Retinal pigment epithelial cell (primary cell): Measurements from ENCODE around the gene CPSF4L.
"Not testable (repeated sequence)": the region's sequence is repeated elsewhere in the genome, so short reads cannot be mapped to it uniquely, and the experiment has no call there.

ENCODE experiments used
- DNase-seq: peaks from one replicate; pipeline ENCODE4 v3.0.0-alpha.2; 2010; ENCODE audit warnings: low read depth
- H3K4me3 ChIP-seq: 2 replicates; pipeline ENCODE4 v1.5.1; 2011; ENCODE audit warnings: mild to moderate bottlenecking, low read length, control low read depth, moderate library complexity
- TF ChIP-seq, protein P1 (sequence below): conservative IDR thresholded peaks from 2 replicates; pipeline ENCODE4 v1.5.1; 2011; ENCODE audit warnings: low read depth, low read length, control low read depth, inconsistent platforms

The CPSF4L gene, protein sequence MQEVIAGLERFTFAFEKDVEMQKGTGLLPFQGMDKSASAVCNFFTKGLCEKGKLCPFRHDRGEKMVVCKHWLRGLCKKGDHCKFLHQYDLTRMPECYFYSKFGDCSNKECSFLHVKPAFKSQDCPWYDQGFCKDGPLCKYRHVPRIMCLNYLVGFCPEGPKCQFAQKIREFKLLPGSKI

DNA sequence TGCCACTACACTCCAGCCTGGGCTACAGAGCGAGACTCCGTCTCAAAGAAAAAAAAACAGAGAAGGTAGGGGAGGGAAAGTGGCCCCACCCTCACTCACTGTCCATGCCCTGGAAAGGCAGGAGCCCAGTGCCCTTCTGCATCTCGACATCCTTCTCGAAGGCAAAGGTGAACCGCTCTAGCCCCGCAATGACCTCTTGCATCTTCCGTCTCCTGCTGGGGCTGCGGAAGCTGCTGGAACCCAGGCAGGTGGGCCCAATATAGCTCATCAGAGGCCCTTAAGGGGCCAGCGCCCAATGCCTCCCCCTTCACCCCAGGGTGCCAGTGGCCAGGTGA, at the start of gene CPSF4L:
Gene CPSF4L, minus strand, starts transcription at position 264 of the 335 bp plus-strand sequence. Its CDS starts 62 bp downstream, at position 202.
- TF ChIP-seq, protein P1, sequence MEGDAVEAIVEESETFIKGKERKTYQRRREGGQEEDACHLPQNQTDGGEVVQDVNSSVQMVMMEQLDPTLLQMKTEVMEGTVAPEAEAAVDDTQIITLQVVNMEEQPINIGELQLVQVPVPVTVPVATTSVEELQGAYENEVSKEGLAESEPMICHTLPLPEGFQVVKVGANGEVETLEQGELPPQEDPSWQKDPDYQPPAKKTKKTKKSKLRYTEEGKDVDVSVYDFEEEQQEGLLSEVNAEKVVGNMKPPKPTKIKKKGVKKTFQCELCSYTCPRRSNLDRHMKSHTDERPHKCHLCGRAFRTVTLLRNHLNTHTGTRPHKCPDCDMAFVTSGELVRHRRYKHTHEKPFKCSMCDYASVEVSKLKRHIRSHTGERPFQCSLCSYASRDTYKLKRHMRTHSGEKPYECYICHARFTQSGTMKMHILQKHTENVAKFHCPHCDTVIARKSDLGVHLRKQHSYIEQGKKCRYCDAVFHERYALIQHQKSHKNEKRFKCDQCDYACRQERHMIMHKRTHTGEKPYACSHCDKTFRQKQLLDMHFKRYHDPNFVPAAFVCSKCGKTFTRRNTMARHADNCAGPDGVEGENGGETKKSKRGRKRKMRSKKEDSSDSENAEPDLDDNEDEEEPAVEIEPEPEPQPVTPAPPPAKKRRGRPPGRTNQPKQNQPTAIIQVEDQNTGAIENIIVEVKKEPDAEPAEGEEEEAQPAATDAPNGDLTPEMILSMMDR: no peak
- DNase-seq: no peak
- no peak within 1 kb of the TSS for H3K4me3 ChIP-seq

DNA sequence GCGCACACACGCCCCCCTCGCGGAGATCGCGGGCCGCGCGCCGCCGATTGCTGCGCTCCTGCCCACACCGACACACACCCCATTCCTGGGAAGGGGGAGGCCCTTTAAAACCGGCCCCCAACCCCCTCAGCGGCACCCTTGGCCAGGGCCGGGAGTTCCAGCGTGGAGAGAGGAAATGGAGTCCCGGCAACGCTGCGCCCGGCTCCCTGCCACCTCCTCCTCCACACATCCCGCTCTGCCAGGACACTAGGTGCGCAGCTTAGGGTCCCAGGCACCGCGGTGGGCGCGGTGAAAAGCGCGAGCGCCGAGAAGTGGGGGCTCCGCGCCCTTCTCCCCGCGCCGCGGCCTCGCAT, 49.7 kb upstream of the CPSF4L start:
- H3K4me3 ChIP-seq: peak overlapping the region; percentile 91
- TF ChIP-seq, protein P1: no peak
- DNase-seq: no peak

DNA sequence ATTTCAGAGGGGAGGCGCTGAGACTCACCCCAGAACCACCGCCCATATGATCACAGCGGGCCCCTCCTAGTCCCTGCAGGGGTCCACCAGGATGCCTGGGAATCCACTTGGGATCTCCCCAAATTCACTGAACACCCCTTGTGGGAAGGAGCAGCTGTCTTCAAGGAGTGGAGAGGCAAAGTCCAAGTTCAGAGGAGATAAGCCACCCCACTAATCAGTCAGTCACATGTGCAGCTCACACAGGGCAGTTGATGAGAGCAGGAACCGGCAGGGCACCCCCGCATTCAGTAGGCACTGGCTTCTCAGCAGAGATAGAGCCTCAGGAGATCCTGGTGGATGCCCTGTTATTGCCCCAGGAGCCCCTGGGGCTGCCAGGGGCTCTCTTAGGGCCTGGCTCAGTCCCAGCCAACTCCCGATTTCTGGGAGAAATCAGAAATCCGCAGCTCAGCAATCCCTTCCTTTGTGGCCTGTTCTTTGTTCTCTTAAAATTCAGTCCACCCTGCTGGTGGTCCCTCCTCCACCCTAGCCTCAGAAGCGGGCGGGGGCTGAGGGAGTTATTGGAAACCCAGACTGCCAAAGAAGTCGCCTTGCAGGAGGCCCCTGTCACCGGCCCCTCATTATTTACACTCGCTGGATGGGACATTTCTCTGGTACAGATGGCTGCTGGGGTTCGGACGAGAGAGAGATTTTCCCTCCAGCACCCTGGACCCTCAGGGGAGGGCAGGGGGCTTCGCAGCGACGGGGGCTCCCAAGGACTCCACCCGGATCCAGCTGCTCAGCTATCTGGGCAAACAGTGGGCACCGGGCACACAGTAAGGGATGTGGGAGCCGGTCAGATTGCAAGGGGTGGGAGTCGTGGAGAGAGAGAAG, 48.3 kb upstream of the CPSF4L start:
- DNase-seq: no peak

DNA sequence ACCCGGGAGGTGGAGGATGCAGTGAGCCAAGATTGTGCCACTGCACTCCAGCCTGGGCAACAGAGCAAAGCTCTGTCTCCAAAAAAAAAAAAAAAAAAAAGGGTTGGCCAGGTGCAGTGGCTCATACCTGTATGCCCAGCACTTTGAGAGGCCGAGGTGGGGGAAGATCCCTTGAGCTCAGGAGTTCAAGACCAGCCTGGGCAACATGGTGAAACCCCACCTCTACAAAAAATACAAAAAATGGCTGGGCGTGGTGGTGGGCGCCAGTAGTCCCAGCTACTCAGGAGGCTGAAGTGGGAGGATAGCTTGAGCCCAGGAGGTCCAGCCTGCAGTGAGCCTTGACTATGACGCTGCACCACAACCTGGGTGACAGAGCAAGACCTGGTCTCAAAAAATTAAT, 47.3 kb upstream of the CPSF4L start:
- peak overlapping the region; percentile 91 for H3K4me3 ChIP-seq
- not testable (repeated sequence) for DNase-seq

More for the DNA sequence above, 48.3 kb upstream of the CPSF4L start:
- H3K4me3 ChIP-seq: peak overlapping the region; percentile 91
- TF ChIP-seq, protein P1: no peak

DNA sequence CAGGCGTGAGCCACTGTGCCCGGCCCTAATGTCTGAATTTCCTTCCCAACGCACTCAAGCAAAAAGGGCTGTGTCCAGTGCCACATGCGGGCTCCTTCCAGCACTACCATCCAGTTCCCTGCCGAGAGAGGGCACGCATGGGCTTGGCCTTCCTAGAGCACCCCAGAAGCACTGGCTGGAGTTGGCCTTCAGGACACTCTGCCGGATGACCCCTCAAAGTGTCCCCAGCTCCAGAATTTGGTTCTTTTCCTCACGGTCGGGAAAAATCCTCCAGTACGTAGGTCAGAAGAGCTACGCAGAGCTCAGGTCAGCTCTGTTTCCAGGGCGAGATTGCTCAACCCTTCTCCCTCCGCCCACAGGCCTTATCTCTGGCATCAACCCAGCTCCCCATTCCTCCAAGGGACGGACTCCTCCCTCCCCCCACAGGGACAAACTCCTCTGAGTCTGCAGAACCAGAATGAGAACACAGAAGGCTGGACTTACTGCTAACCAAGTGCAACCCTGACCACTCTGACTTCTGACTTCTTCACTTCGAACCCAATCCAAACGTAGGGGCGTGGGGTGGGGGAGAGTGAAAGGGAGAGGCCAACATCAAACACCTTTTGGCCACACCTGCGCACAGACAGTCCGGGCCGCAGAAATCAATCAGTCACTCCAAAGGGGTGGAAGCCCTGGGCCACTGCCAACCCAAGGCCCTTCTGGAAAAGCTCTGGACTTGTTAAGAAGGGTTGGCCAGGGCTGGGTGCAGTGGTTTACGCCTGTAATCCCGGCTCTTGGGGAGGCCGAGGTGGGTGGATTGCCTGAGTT, 46.5 kb upstream of the CPSF4L start:
- DNase-seq: peak; percentile 86
- H3K4me3 ChIP-seq: peak overlapping the region; percentile 5

DNA sequence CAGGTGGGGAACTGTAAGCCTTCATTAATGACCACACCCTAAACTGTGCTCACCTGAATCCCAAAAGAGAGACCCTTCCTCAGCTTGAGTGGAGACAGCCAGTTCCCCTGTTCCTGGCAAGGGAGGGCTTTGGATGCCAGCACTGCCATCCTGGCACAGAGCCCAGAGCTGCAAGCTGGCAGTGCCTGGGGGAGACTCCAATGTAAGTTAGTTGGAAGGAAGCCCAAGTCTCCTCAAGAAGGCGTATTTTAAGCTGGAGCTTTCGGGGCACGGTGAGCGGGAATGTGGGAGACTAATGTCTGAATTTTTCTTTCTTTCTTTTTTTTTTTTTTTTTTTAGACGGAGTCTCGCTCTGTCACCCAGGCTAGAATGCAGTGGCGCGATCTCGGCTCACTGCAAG, 45.5 kb upstream of the CPSF4L start:
- no peak for DNase-seq
- TF ChIP-seq, protein P1: no peak

More for the DNA sequence above, 46.5 kb upstream of the CPSF4L start:
- TF ChIP-seq, protein P1: no peak

More for the DNA sequence above, 45.5 kb upstream of the CPSF4L start:
- H3K4me3 ChIP-seq: no peak overlapping the region
